HG03571 (cell line): Measurements from ENCODE around the gene EPHB3.
"Not testable (repeated sequence)": the region's sequence is repeated elsewhere in the genome, so short reads cannot be mapped to it uniquely, and the experiment has no call there.

Experiments
- ATAC-seq: cut with Tn5 transposase; IDR thresholded peaks from one replicate; pipeline ENCODE4 v1.9.1; 2021; ENCODE audit not compliant: unreplicated experiment

EPHB3 gene

GRCh38 chr3:184619369-184619768, 57.8 kb downstream of the EPHB3 start:
- ATAC-seq, result no peak

- ATAC-seq, result no peak
These were observed 58.3 kb downstream of the EPHB3 start for GRCh38 chr3:184619787-184620430.

- ATAC-seq, result no peak
These were observed 59.0 kb downstream of the EPHB3 start for GRCh38 chr3:184620475-184621119.

- ATAC-seq, result not testable (repeated sequence)
These were observed 60.6 kb downstream of the EPHB3 start for GRCh38 chr3:184622156-184622555.

- no peak for ATAC-seq
These were observed 65.3 kb downstream of the EPHB3 start for GRCh38 chr3:184626923-184627322.

GRCh38 chr3:184629555-184630160, 68.1 kb downstream of the EPHB3 start:
- no peak for ATAC-seq

- ATAC-seq, result no peak
These were observed 69.4 kb downstream of the EPHB3 start for GRCh38 chr3:184630861-184631471.

- no peak for ATAC-seq
These were observed 69.9 kb downstream of the EPHB3 start for GRCh38 chr3:184631472-184631861.
